Small intestine (tissue), 7 donors: ENCODE measurements around the gene LPP. TPM values are rescaled to one million over a fixed set of nuclear protein-coding genes. Genes with fewer than 3 reads are reported as not detected.
"Not testable (repeated sequence)": the region's sequence is repeated elsewhere in the genome, so short reads cannot be mapped to it uniquely, and the experiment has no call there.

ENCODE experiments used
- DNase-seq, 2 donors: peaks; one replicate each; pipeline versions ENCODE4 v3.0.0 to v3.0.0-alpha.2; 2013
- FAIRE-seq: peaks from 2 replicates; lab custom pipeline; 2012; peaks lifted over from hg19 to GRCh38; lab: Jason Lieb, UNC
- H3K27ac ChIP-seq, 3 donors: one replicate each; pipeline ENCODE4 v1.5.1; 2013; ENCODE audit warnings: low read length in 2 of 3, mild to moderate bottlenecking in 2 of 3, control low read depth in 1 of 3, inconsistent platforms in 1 of 3, low read depth in 1 of 3, moderate library complexity in 1 of 3
- H3K27me3 ChIP-seq, 3 donors: one replicate each; pipeline ENCODE4 v1.6.1; 2013; ENCODE audit warnings: low read length in 3 of 3, inconsistent platforms in 1 of 3; ENCODE audit not compliant: control insufficient read depth in 3 of 3, insufficient read depth in 3 of 3
- H3K36me3 ChIP-seq, 3 donors: one replicate each; pipeline ENCODE4 v1.6.1; 2013; ENCODE audit warnings: low read length in 3 of 3, inconsistent platforms in 1 of 3, low read depth in 1 of 3, mild to moderate bottlenecking in 1 of 3, moderate library complexity in 1 of 3; ENCODE audit not compliant: control insufficient read depth in 3 of 3, insufficient read depth in 2 of 3
- H3K4me1 ChIP-seq, 3 donors: one replicate each; pipeline ENCODE4 v1.6.1; 2013; ENCODE audit warnings: low read length in 2 of 3, inconsistent platforms in 1 of 3, low read depth in 1 of 3, mild to moderate bottlenecking in 1 of 3, moderate library complexity in 1 of 3; ENCODE audit not compliant: control insufficient read depth in 3 of 3, insufficient read depth in 2 of 3
- H3K4me3 ChIP-seq, 3 donors: one replicate each; pipeline ENCODE4 v1.5.1; 2013; ENCODE audit warnings: low read length in 3 of 3, control low read depth in 1 of 3, inconsistent platforms in 1 of 3, low read depth in 1 of 3, mild to moderate bottlenecking in 1 of 3, moderate library complexity in 1 of 3
- H3K9me3 ChIP-seq, 2 donors: one replicate each; pipeline ENCODE4 v1.6.1; 2013; ENCODE audit warnings: low read depth in 1 of 2, low read length in 1 of 2; ENCODE audit not compliant: control insufficient read depth in 2 of 2, insufficient read depth in 1 of 2
- WGBS, 3 donors: extraction: QIAGEN DNeasy Blood & Tissue Kit; methylation state at CpG; one replicate each; pipeline ENCODE4 v1.1.7; 2013; 5-methylcytosine and 5-hydroxymethylcytosine counted together
- polyA plus RNA-seq, 4 donors: library from polyadenylated mRNA; stranded (reverse) in 3 of 4; unstranded in 1 of 4; fragments of 200-250 nt in 3 of 4; fragments of 120-200 nt in 1 of 4; gene quantifications; one replicate each; pipeline versions ENCODE4 v1.2.1 to v1.2.3, GENCODE V29; 2013
- donor health status: healthy with polysubstance abuse.
- donor health status: control.
- donor health status: control.
- donor health status: Bipolar disorder and iron deficiency.
- donor health status: healthy.

Gene LPP
- polyA plus RNA-seq, 4 donors, result 5.4 to 35.8 (median 12.4) TPM

DNA sequence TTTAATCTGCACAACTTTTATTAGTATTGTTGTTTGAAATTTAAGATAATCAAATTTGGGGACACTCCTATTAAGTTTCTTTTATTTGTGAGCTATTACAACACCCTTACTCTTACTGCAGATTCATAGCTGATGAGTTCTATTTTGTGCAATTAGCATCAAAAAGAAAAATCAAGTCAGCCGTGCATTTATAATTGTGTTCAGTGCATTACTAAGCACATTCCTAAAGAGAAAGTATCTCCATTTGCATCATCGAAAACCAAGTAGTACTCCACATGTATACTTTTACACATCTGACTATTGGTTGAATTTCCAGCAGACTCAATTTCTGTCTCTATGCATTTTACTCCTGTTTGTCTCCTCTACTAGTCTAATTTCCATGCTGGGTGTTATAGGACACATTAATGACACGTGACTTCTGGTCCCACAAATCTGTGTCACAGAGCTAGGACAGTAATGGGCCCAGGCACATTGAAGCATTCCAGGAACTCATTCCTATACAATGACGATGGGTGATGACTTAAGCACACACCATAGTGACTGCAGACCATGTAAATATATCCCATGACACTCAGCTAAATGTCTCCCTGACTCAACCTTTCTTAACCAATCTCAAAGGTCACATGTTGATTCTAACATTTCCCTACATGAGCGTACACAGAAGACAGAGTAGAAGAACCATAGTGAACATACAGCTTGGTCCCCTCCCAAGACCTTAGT, 477.5 kb downstream of the LPP start:
- WGBS, 3 donors, result 92 to 95% (median 94%) methylated on average over 5 of the region's 5 CpGs
- Histone ChIP-seq H3K4me1 (no peaks in the 10 kb centered on the region), H3K36me3 (peaks cover 0 to 4% (median 0%) of the 10 kb centered on the region in 3 donors), H3K27ac (no peak overlapping the region), H3K27me3 (no peaks in the 10 kb centered on the region), H3K9me3 (no peaks in the 10 kb centered on the region), H3K4me3 (no peak overlapping the region)
- DNase-seq (no peak), FAIRE-seq (no peak)

DNA sequence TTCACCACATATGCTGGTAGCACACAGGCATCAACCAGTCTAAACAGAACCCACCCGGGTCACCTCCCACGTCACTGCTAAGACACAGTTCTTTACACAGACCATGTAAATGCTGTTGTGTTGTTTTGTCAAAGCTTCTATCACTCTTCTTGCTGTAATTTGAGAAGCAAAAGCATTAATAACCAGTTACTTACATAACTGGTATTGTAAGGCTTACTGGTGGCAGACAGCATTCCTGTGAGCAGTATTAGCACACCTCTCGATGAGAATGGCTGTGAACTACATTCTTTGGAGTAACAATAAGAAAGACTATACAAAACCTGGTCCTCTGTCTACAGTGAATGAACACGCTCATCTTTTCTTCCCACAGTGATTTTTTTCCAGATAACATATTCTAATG, 479.2 kb downstream of the LPP start:
- no peak for FAIRE-seq
- no peaks in the 10 kb centered on the region for H3K9me3 ChIP-seq
- H3K4me1 ChIP-seq, result no peaks in the 10 kb centered on the region
- 94 to 99% (median 97%) methylated on average over 4 of the region's 4 CpGs for WGBS, 3 donors
- no peak overlapping the region for H3K4me3 ChIP-seq
- H3K27me3 ChIP-seq, result no peaks in the 10 kb centered on the region
- H3K36me3 ChIP-seq, result peaks cover 0 to 6% (median 0%) of the 10 kb centered on the region in 3 donors
- DNase-seq, result no peak
- H3K27ac ChIP-seq, result no peak overlapping the region

GRCh38 chr3:188634285-188634684, 480.3 kb downstream of the LPP start:
- 95 to 98% (median 97%) methylated on average over 8 of the region's 8 CpGs for WGBS, 3 donors
- no peaks in the 10 kb centered on the region for H3K27me3 ChIP-seq
- no peak for DNase-seq
- no peaks in the 10 kb centered on the region for H3K9me3 ChIP-seq
- H3K36me3 ChIP-seq, result peaks cover 0 to 6% (median 0%) of the 10 kb centered on the region in 3 donors
- FAIRE-seq, result no peak
- no peak overlapping the region for H3K4me3 ChIP-seq
- no peak overlapping the region for H3K27ac ChIP-seq
- no peaks in the 10 kb centered on the region for H3K4me1 ChIP-seq

DNA sequence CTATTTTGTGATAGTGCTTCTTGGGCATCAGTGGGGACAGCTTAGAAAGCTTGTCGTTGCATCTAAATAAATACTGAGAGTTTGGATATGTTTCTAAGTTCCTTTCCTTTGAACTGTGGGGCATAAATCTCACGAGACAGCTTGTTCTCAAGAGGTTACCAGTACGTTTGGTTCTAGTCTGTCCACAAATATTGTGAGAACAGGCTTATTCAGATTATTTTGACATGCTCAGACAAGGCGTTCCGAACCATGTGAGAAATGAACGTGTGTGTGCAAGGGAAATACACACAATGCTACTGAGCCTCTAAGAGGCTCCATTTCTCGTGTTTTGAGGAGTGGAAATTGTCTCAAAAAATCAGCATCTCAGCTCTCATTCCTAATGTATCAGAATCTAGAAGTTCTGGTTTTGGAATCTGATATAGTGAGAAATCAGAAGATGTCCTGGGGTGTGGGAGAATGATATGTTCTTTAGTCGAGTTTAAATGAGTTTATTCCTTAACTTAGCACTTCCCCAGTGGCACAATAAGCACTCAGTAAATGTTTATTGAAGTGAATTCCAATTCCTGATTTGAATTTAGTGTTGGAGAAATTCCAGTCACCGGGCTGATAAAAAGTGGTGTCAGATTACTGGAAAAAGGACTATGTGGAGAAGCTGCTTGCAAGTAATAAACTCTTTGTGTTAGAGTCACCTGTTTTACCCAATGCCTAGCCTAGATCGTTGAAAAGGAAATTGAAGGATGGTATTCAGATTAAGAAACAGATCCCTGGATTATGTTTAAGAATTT, 481.5 kb downstream of the LPP start:
- Histone ChIP-seq H3K27ac (no peak overlapping the region), H3K36me3 (peaks cover 0 to 6% (median 0%) of the 10 kb centered on the region in 3 donors), H3K27me3 (no peaks in the 10 kb centered on the region), H3K9me3 (no peaks in the 10 kb centered on the region), H3K4me1 (no peaks in the 10 kb centered on the region), H3K4me3 (no peak overlapping the region)
- WGBS, 3 donors, result 74 to 85% (median 77%) methylated on average over 10 of the region's 10 CpGs
- no peak for FAIRE-seq
- DNase-seq, result no peak

DNA sequence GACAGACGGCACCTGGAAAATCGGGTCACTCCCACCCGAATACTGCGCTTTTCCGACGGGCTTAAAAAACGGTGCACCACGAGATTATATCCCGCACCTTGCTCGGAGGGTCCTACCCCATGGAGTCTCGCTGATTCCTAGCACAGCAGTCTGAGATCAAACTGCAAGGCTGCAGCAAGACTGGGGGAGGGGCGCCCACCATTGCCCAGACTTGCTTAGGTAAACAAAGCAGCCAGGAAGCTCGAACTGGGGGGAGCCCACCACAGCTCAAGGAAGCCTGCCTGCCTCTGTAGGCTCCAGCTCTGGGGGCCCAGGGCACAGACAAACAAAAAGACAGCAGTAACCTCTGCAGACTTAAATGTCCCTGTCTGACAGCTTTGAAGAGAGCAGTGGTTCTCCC, 482.3 kb downstream of the LPP start:
- H3K27me3 ChIP-seq, FAIRE-seq, H3K9me3 ChIP-seq, H3K36me3 ChIP-seq, H3K27ac ChIP-seq, H3K4me1 ChIP-seq, H3K4me3 ChIP-seq, DNase-seq: not testable (repeated sequence)
- WGBS, 3 donors, result 92 to 98% (median 95%) methylated on average over 13 of the region's 13 CpGs

- H3K27me3 ChIP-seq, result no peaks in the 10 kb centered on the region
- WGBS, 3 donors, result 86 to 91% (median 87%) methylated on average over 3 of the region's 3 CpGs
- FAIRE-seq (no peak), DNase-seq (no peak)
- no peak overlapping the region for H3K27ac ChIP-seq
- H3K9me3 ChIP-seq, result no peaks in the 10 kb centered on the region
- H3K4me3 ChIP-seq, result no peak overlapping the region
- peaks cover 0 to 4% (median 0%) of the 10 kb centered on the region in 3 donors for H3K36me3 ChIP-seq
- no peaks in the 10 kb centered on the region for H3K4me1 ChIP-seq
Measured at GRCh38 chr3:188641076-188641475, 487.1 kb downstream of the LPP start.

DNA sequence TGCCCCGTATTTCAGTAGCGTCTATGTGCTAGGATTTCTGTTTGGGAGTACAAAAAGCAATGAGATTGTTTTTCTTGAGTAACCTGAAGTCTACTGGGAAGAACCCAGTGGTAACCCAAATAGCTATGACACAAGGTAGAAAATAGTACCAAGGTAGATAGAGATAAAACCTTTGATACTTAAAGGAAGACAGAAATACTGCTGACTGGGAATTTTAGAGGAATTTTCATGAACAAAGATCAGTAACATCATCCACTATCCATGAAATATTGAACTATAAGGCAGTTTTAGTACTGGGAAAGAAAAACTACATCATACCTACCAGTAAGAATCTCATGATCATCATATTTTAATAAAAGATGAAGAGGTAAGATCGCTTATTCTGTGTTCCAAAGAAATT, 489.8 kb downstream of the LPP start:
- no peak overlapping the region for H3K4me3 ChIP-seq
- no peaks in the 10 kb centered on the region for H3K27me3 ChIP-seq
- no peak for FAIRE-seq
- H3K9me3 ChIP-seq, result no peaks in the 10 kb centered on the region
- no peaks in the 10 kb centered on the region for H3K36me3 ChIP-seq
- no peak for DNase-seq
- 95 to 99% (median 96%) methylated on average over 3 of the region's 3 CpGs for WGBS, 3 donors
- H3K27ac ChIP-seq, result no peak overlapping the region
- H3K4me1 ChIP-seq, result no peaks in the 10 kb centered on the region

GRCh38 chr3:188646592-188646991, 492.6 kb downstream of the LPP start:
- FAIRE-seq (no peak), DNase-seq (peak; percentile 8 to 18)
- Histone ChIP-seq H3K9me3 (no peaks in the 10 kb centered on the region), H3K27ac (no peak overlapping the region), H3K4me1 (no peaks in the 10 kb centered on the region), H3K36me3 (no peaks in the 10 kb centered on the region), H3K4me3 (no peak overlapping the region), H3K27me3 (no peaks in the 10 kb centered on the region)
- 0 to 1% (median 0%) methylated on average over 1 of the region's 1 CpG for WGBS, 3 donors
